WTC11 (cell line): ENCODE results near the gene SLC27A5. TPM values are rescaled to one million over a fixed set of nuclear protein-coding genes. Genes with fewer than 3 reads are reported as not detected.

Source experiments
- ATAC-seq: fragments of 200-7000 bp; cut with Tn5 transposase; 2 replicates; pipeline ENCODE4 v1.10.0; 2021; ENCODE audit warnings: mild to moderate bottlenecking, moderate library complexity
- CTCF ChIA-PET: fragments of 300-600 bp; sonication (Branson Sonifier 250); formaldehyde crosslinking; loops from one replicate; lab custom pipeline; 2021; ENCODE audit warnings: antibody characterized with exemption; lab: Charles Lee
- POLR2A ChIA-PET: fragments of 350-600 bp; sonication (Branson Sonifier 250); formaldehyde crosslinking; loops from one replicate; lab custom pipeline; 2021; ENCODE audit warnings: antibody characterized with exemption; lab: Charles Lee
- DNase-seq: peaks from one replicate; pipeline ENCODE4 v3.0.0; 2021; ENCODE audit warnings: low spot score
- H3K27ac Mint-ChIP-seq: 2 replicates; pipeline ENCODE4 v1.8.0; 2021; ENCODE audit warnings: mixed read lengths
- H3K27me3 Mint-ChIP-seq: 2 replicates; pipeline ENCODE4 v1.8.0; 2021; ENCODE audit warnings: low read depth, mild to moderate bottlenecking, moderate library complexity, mixed read lengths
- H3K36me3 Mint-ChIP-seq: 2 replicates; pipeline ENCODE4 v1.8.0; 2021; ENCODE audit warnings: mixed read lengths
- H3K4me1 Mint-ChIP-seq: 2 replicates; pipeline ENCODE4 v1.8.0; 2022; ENCODE audit warnings: mixed read lengths
- H3K4me3 Mint-ChIP-seq: 2 replicates; pipeline ENCODE4 v1.8.0; 2021; ENCODE audit warnings: mild to moderate bottlenecking, moderate library complexity, mixed read lengths
- H3K9me3 Mint-ChIP-seq: 2 replicates; pipeline ENCODE4 v1.8.0; 2021; ENCODE audit warnings: mixed read lengths
- ETV6 ChIP-seq: sonication (generic); formaldehyde crosslinking; IDR thresholded peaks from 2 replicates; pipeline ENCODE4 v1.8.1; 2022; ENCODE audit warnings: mild to moderate bottlenecking, missing genetic modification reagents
- NR1H2 ChIP-seq: sonication (generic); formaldehyde crosslinking; IDR thresholded peaks from 2 replicates; pipeline ENCODE4 v1.9.0; 2021; ENCODE audit warnings: mild to moderate bottlenecking, moderate library complexity, missing genetic modification reagents
- PRRX2 ChIP-seq: fragments of 250-450 bp; sonication (Bioruptor Pico); IDR thresholded peaks from 2 replicates; pipeline ENCODE4 v1.8.0; 2021; ENCODE audit warnings: mild to moderate bottlenecking
- RELA ChIP-seq: sonication (generic); formaldehyde crosslinking; IDR thresholded peaks from 2 replicates; pipeline ENCODE4 v1.8.1; 2022; ENCODE audit warnings: missing genetic modification reagents, mild to moderate bottlenecking, borderline replicate concordance
- TEAD1 ChIP-seq: sonication (generic); formaldehyde crosslinking; IDR thresholded peaks from 2 replicates; pipeline ENCODE4 v1.8.0; 2022; ENCODE audit warnings: mild to moderate bottlenecking, missing genetic modification reagents
- ZBTB21 ChIP-seq: sonication (generic); formaldehyde crosslinking; IDR thresholded peaks from 2 replicates; pipeline ENCODE4 v1.8.1; 2023; ENCODE audit warnings: mild to moderate bottlenecking, missing genetic modification reagents, borderline replicate concordance
- ZNF121 ChIP-seq: sonication (generic); formaldehyde crosslinking; IDR thresholded peaks from 2 replicates; pipeline ENCODE4 v1.8.0; 2023; ENCODE audit warnings: missing genetic modification reagents
- ZNF219 ChIP-seq: sonication (generic); formaldehyde crosslinking; IDR thresholded peaks from 2 replicates; pipeline ENCODE4 v1.8.0; 2023; ENCODE audit warnings: missing genetic modification reagents, mild to moderate bottlenecking, borderline replicate concordance
- ZNF423 ChIP-seq: fragments of 250-450 bp; sonication (Bioruptor Pico); IDR thresholded peaks from 2 replicates; pipeline ENCODE4 v2.1.2; 2022; ENCODE audit warnings: mild to moderate bottlenecking, moderate library complexity
- ZNF671 ChIP-seq: fragments of 250-450 bp; sonication (Bioruptor Pico); IDR thresholded peaks from 2 replicates; pipeline ENCODE4 v1.8.0; 2021; ENCODE audit warnings: mild to moderate bottlenecking
- total RNA-seq: library from RNA; stranded (reverse); gene quantifications from 3 replicates; pipeline ENCODE4 v1.2.3, GENCODE V29; 2021
- TF ChIP-seq, protein P1 (sequence below): sonication (generic); formaldehyde crosslinking; IDR thresholded peaks from 2 replicates; pipeline ENCODE4 v1.8.1; 2022; ENCODE audit warnings: mild to moderate bottlenecking, moderate library complexity, missing genetic modification reagents
- TF ChIP-seq, protein P2 (sequence below): sonication (generic); formaldehyde crosslinking; IDR thresholded peaks from 2 replicates; pipeline ENCODE4 v1.8.0; 2022; ENCODE audit warnings: mild to moderate bottlenecking, missing genetic modification reagents
- TF ChIP-seq, protein P3 (sequence below): sonication (generic); formaldehyde crosslinking; IDR thresholded peaks from 2 replicates; pipeline ENCODE4 v1.8.0; 2022; ENCODE audit warnings: mild to moderate bottlenecking, missing genetic modification reagents
- TF ChIP-seq, protein P4 (sequence below): fragments of 250-450 bp; sonication (Bioruptor Pico); IDR thresholded peaks from 2 replicates; pipeline ENCODE4 v1.9.0; 2021; ENCODE audit warnings: mild to moderate bottlenecking
- TF ChIP-seq, protein P5 (sequence below): fragments of 200-600 bp; IDR thresholded peaks from 2 replicates; pipeline ENCODE4 v1.8.0; 2022; ENCODE audit warnings: antibody characterized with exemption

The SLC27A5 gene
- total RNA-seq, 1 experiment from 2014 or later, result 21.9 TPM

DNA sequence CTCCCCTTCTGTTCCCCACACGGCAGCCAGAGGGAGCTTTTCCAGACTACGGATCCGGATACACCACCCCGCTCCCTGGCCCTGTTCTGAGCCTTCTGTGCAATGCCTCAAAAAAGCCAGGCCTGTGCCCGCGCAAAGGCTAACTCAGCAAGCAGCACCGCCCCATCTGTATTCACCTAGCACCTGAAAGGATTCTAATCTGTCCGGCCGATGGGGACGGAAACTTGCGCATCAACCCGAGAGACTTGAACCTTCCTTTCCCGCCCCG lies 7.2 kb upstream of the SLC27A5 start:
- no peaks in the 10 kb centered on the region for H3K27me3 Mint-ChIP-seq
- H3K4me3 Mint-ChIP-seq, result peak overlapping the region; percentile 97
- POLR2A ChIA-PET, result interaction anchor here (1.3 to 3.3 kb wide), 8 partner anchors 19 to 54 kb away, joined by 3 to 34 read pairs (median 10); partner anchors contain the start of genes CHMP2A, TRIM28 and UBE2M
- ATAC-seq (peak; percentile 41), DNase-seq (peak; percentile 80)
- TF ChIP-seq, protein P1, sequence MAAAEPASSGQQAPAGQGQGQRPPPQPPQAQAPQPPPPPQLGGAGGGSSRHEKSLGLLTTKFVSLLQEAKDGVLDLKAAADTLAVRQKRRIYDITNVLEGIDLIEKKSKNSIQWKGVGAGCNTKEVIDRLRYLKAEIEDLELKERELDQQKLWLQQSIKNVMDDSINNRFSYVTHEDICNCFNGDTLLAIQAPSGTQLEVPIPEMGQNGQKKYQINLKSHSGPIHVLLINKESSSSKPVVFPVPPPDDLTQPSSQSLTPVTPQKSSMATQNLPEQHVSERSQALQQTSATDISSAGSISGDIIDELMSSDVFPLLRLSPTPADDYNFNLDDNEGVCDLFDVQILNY (CRISPR knock-in tag), result no peak
- TF ChIP-seq, protein P2, sequence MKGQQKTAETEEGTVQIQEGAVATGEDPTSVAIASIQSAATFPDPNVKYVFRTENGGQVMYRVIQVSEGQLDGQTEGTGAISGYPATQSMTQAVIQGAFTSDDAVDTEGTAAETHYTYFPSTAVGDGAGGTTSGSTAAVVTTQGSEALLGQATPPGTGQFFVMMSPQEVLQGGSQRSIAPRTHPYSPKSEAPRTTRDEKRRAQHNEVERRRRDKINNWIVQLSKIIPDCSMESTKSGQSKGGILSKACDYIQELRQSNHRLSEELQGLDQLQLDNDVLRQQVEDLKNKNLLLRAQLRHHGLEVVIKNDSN (CRISPR knock-in tag), result 0 out of 2 replicates have a peak, but pooled peaks have one; percentile 11
- TF ChIP-seq ZNF121 (CRISPR knock-in tag), result no peak
- TF ChIP-seq, protein P3, sequence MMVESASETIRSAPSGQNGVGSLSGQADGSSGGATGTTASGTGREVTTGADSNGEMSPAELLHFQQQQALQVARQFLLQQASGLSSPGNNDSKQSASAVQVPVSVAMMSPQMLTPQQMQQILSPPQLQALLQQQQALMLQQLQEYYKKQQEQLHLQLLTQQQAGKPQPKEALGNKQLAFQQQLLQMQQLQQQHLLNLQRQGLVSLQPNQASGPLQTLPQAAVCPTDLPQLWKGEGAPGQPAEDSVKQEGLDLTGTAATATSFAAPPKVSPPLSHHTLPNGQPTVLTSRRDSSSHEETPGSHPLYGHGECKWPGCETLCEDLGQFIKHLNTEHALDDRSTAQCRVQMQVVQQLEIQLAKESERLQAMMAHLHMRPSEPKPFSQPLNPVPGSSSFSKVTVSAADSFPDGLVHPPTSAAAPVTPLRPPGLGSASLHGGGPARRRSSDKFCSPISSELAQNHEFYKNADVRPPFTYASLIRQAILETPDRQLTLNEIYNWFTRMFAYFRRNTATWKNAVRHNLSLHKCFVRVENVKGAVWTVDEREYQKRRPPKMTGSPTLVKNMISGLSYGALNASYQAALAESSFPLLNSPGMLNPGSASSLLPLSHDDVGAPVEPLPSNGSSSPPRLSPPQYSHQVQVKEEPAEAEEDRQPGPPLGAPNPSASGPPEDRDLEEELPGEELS (CRISPR knock-in tag), result 0 out of 2 replicates have a peak, but pooled peaks have one; percentile 15
- TF ChIP-seq NR1H2, result no peak
- TF ChIP-seq RELA (CRISPR knock-in tag), result 0 out of 2 replicates have a peak, but pooled peaks have one; percentile 9
- no peak for TF ChIP-seq ZNF219 (CRISPR knock-in tag)
- TF ChIP-seq ETV6 (CRISPR knock-in tag), result peak; percentile 5; the same call in 1 of the 2 replicates
- peak overlapping the region; percentile 99 for H3K27ac Mint-ChIP-seq
- peaks cover 5% of the 10 kb centered on the region for H3K36me3 Mint-ChIP-seq
- H3K4me1 Mint-ChIP-seq, result peaks cover 52% of the 10 kb centered on the region
- CTCF ChIA-PET, result interaction anchor here (0.6 to 6.5 kb wide), 29 partner anchors 9 to 497 kb away, joined by 3 to 60 read pairs (median 7); partner anchors contain the start of genes CHMP2A, RNF225, TRIM28 and UBE2M
- H3K9me3 Mint-ChIP-seq, result no peaks in the 10 kb centered on the region

DNA sequence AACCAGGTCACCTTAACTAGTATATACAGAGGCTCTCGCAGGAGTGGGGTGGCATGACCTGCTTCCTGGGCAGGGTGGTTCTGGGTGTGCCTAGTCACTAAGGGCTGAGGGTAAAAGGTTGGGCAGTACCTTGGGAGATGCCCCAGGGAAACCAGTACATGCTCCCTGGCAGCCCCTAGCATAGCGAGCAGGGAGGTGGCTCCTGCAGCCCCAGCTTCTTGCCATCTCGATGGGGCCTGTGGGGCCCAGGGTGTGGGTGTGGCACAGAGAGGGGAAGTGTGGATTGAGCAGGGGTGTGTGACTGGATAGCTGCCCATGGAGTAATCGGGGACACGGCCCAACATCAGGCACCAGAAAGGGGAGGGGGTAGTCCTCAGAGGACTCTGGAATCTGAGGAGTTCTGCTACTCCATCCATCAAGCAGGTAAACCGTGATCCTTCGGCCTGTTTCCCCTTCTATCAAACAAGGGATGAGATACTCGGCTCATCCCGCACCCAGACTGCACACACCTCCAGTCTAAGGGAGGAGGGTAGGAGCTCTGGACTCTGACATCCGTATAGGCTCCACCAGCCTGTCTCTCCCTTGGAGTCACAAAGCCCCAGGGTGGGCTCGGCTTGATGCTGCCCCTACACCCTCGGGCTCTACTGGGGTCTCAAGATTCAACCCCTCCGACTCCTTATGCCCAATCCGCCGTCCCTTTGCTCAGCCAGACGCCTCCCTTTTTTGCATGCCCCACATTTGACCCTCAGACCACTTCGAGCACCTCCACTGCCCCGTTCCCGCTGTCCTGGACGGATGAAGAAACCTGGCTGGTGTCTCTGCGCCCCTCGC lies 6.7 kb upstream of the SLC27A5 start:
- CTCF ChIA-PET, result interaction anchor here (0.6 to 6.5 kb wide), 28 partner anchors 10 to 497 kb away, joined by 3 to 60 read pairs (median 6); partner anchors contain the start of genes CHMP2A, RNF225, TRIM28 and UBE2M
- no peak for DNase-seq

More for the DNA sequence above, 6.7 kb upstream of the SLC27A5 start:
- Mint-ChIP-seq H3K9me3 (no peaks in the 10 kb centered on the region), H3K27ac (peak overlapping the region; percentile 99), H3K27me3 (no peaks in the 10 kb centered on the region; the same call in 1 of the 2 replicates), H3K4me3 (peak overlapping the region; percentile 97), H3K36me3 (peaks cover 5% of the 10 kb centered on the region), H3K4me1 (peaks cover 52% of the 10 kb centered on the region)
- POLR2A ChIA-PET, result interaction anchor here (1.3 to 3.3 kb wide), 6 partner anchors 20 to 44 kb away, joined by 3 to 34 read pairs (median 12); partner anchors contain the start of genes CHMP2A, TRIM28 and UBE2M
- no peak for TF ChIP-seq TEAD1 (CRISPR knock-in tag)
- TF ChIP-seq ZBTB21 (CRISPR knock-in tag), result no peak
- no peak for TF ChIP-seq PRRX2 (CRISPR knock-in tag)
- TF ChIP-seq, protein P4, sequence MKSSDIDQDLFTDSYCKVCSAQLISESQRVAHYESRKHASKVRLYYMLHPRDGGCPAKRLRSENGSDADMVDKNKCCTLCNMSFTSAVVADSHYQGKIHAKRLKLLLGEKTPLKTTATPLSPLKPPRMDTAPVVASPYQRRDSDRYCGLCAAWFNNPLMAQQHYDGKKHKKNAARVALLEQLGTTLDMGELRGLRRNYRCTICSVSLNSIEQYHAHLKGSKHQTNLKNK (CRISPR knock-in tag), result no peak
- TF ChIP-seq, protein P2 (CRISPR knock-in tag), result no peak; the same call in 1 of the 2 replicates
- TF ChIP-seq, protein P5, sequence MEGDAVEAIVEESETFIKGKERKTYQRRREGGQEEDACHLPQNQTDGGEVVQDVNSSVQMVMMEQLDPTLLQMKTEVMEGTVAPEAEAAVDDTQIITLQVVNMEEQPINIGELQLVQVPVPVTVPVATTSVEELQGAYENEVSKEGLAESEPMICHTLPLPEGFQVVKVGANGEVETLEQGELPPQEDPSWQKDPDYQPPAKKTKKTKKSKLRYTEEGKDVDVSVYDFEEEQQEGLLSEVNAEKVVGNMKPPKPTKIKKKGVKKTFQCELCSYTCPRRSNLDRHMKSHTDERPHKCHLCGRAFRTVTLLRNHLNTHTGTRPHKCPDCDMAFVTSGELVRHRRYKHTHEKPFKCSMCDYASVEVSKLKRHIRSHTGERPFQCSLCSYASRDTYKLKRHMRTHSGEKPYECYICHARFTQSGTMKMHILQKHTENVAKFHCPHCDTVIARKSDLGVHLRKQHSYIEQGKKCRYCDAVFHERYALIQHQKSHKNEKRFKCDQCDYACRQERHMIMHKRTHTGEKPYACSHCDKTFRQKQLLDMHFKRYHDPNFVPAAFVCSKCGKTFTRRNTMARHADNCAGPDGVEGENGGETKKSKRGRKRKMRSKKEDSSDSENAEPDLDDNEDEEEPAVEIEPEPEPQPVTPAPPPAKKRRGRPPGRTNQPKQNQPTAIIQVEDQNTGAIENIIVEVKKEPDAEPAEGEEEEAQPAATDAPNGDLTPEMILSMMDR, result no peak
- TF ChIP-seq ZNF671, result no peak; the same call in 1 of the 2 replicates
- no peak for TF ChIP-seq ZNF423 (CRISPR knock-in tag)
- ATAC-seq, result no peak
